KOPT-K1 (cell line): ENCODE results near the gene TXNDC5.
"Not testable (repeated sequence)": the region's sequence is repeated elsewhere in the genome, so short reads cannot be mapped to it uniquely, and the experiment has no call there.

Source experiments
- H3K27ac ChIP-seq: fragments of 200-600 bp; sonication (generic); 2 replicates; pipeline ENCODE4 v1.5.1; 2016; ENCODE audit warnings: antibody characterized with exemption, mild to moderate bottlenecking, low read depth, low read length; ENCODE audit not compliant: poor library complexity, severe bottlenecking
- H3K36me3 ChIP-seq: fragments of 200-600 bp; sonication (generic); 2 replicates; pipeline ENCODE4 v1.5.1; 2017; ENCODE audit warnings: antibody characterized with exemption, mild to moderate bottlenecking, low read length, moderate library complexity; ENCODE audit not compliant: insufficient read depth
- H3K9me3 ChIP-seq: fragments of 200-600 bp; sonication (generic); 2 replicates; pipeline ENCODE4 v1.5.1; 2017; ENCODE audit warnings: antibody characterized with exemption, low read length, mild to moderate bottlenecking; ENCODE audit not compliant: insufficient read depth, poor library complexity, severe bottlenecking

TXNDC5 gene

GRCh38 chr6:7893342-7893741 is 17.2 kb downstream of the TXNDC5 start:
- Histone ChIP-seq H3K27ac (no peak overlapping the region), H3K36me3 (peaks cover 100% of the 10 kb centered on the region), H3K9me3 (no peaks in the 10 kb centered on the region)

- not testable (repeated sequence) for H3K9me3 ChIP-seq, H3K27ac ChIP-seq
- H3K36me3 ChIP-seq: peaks cover 100% of the 10 kb centered on the region
Measured at GRCh38 chr6:7892367-7892766, 18.2 kb downstream of the TXNDC5 start.

- peaks cover 100% of the 10 kb centered on the region for H3K36me3 ChIP-seq
Measured at GRCh38 chr6:7891078-7891872, 19.3 kb downstream of the TXNDC5 start.

GRCh38 chr6:7888587-7889357 is 21.8 kb downstream of the TXNDC5 start:
- no peak overlapping the region for H3K27ac ChIP-seq

More at GRCh38 chr6:7891078-7891872, 19.3 kb downstream of the TXNDC5 start:
- H3K9me3 ChIP-seq: no peaks in the 10 kb centered on the region
- H3K27ac ChIP-seq: no peak overlapping the region

GRCh38 chr6:7887278-7887991 is 23.2 kb downstream of the TXNDC5 start:
- no peaks in the 10 kb centered on the region for H3K9me3 ChIP-seq
- peaks cover 100% of the 10 kb centered on the region for H3K36me3 ChIP-seq
- no peak overlapping the region for H3K27ac ChIP-seq

More at GRCh38 chr6:7888587-7889357, 21.8 kb downstream of the TXNDC5 start:
- Histone ChIP-seq H3K9me3 (no peaks in the 10 kb centered on the region), H3K36me3 (peaks cover 100% of the 10 kb centered on the region)

GRCh38 chr6:7886132-7886531 is 24.5 kb downstream of the TXNDC5 start:
- H3K27ac ChIP-seq: no peak overlapping the region
- no peaks in the 10 kb centered on the region for H3K9me3 ChIP-seq
- peaks cover 98% of the 10 kb centered on the region for H3K36me3 ChIP-seq

- Histone ChIP-seq H3K36me3 (peaks cover 95% of the 10 kb centered on the region), H3K27ac (no peak overlapping the region), H3K9me3 (no peaks in the 10 kb centered on the region)
Measured at GRCh38 chr6:7883381-7883780, 27.2 kb downstream of the TXNDC5 start.

- no peaks in the 10 kb centered on the region for H3K9me3 ChIP-seq
- H3K27ac ChIP-seq: no peak overlapping the region
- H3K36me3 ChIP-seq: peaks cover 88% of the 10 kb centered on the region
Measured at GRCh38 chr6:7882505-7883257, 27.9 kb downstream of the TXNDC5 start.

GRCh38 chr6:7881765-7882500 is 28.7 kb downstream of the TXNDC5 start:
- Histone ChIP-seq H3K9me3 (no peaks in the 10 kb centered on the region), H3K36me3 (peaks cover 81% of the 10 kb centered on the region), H3K27ac (no peak overlapping the region)

GRCh38 chr6:7880718-7881107 is 29.9 kb downstream of the TXNDC5 start:
- no peak overlapping the region for H3K27ac ChIP-seq
- no peaks in the 10 kb centered on the region for H3K9me3 ChIP-seq
- peaks cover 68% of the 10 kb centered on the region for H3K36me3 ChIP-seq

GRCh38 chr6:7879980-7880717 is 30.4 kb downstream of the TXNDC5 start:
- Histone ChIP-seq H3K36me3 (peaks cover 63% of the 10 kb centered on the region), H3K27ac (no peak overlapping the region), H3K9me3 (no peaks in the 10 kb centered on the region)

- Histone ChIP-seq H3K36me3 (peaks cover 57% of the 10 kb centered on the region), H3K9me3 (no peaks in the 10 kb centered on the region), H3K27ac (no peak overlapping the region)
Measured at GRCh38 chr6:7879579-7879978, 31.0 kb downstream of the TXNDC5 start.

- H3K9me3 ChIP-seq: peaks cover 2% of the 10 kb centered on the region
- peaks cover 52% of the 10 kb centered on the region for H3K36me3 ChIP-seq
- no peak overlapping the region for H3K27ac ChIP-seq
Measured at GRCh38 chr6:7879043-7879442, 31.5 kb downstream of the TXNDC5 start.
